Caco-2 (cell line): ENCODE data around the gene ANO6. TPM values are rescaled to one million over a fixed set of nuclear protein-coding genes. Genes with fewer than 3 reads are reported as not detected.
A peak's percentile ranks its signal among the peaks of the same experiment; 100 is the strongest.

Experiments
- BruUV-seq: library from RNA; stranded (reverse); fragments of 400-500 nt; replicated peaks from 2 replicates; lab custom pipeline; 2021; lab: Mats Ljungman, UMichigan
- CTCF ChIA-PET: fragments of 300-600 bp; sonication (Branson Sonifier 250); formaldehyde crosslinking; loops from one replicate; lab custom pipeline; 2022; ENCODE audit warnings: antibody characterized with exemption; lab: Charles Lee
- POLR2A ChIA-PET: fragments of 300-600 bp; sonication (Branson Sonifier 250); formaldehyde crosslinking; loops from one replicate; lab custom pipeline; 2022; ENCODE audit warnings: antibody characterized with exemption; lab: Charles Lee
- DNase-seq, 2 experiments: peaks; one replicate each; pipeline versions ENCODE4 v3.0.0 to v3.0.0-alpha.2; 2020 to 2022
- H3K27me3 ChIP-seq: replicated peaks from 2 replicates; pipeline ENCODE4 v1.6.0; 2011; ENCODE audit warnings: low read length; ENCODE audit not compliant: control insufficient read depth, insufficient read depth
- H3K36me3 ChIP-seq: 2 replicates; pipeline ENCODE4 v1.5.1; 2011; ENCODE audit warnings: low read length; ENCODE audit not compliant: control insufficient read depth, insufficient read depth
- H3K4me1 ChIP-seq: fragments of 250-450 bp; sonication (Bioruptor Pico); 2 replicates; pipeline ENCODE4 v1.5.1; 2020; ENCODE audit warnings: mild to moderate bottlenecking
- H3K4me3 ChIP-seq: 2 replicates; pipeline ENCODE4 v1.5.1; 2011; ENCODE audit warnings: low read depth, mild to moderate bottlenecking, control low read depth, low read length
- H3K9me3 ChIP-seq: fragments of 250-450 bp; sonication (Bioruptor Pico); 2 replicates; pipeline ENCODE4 v1.5.1; 2020; ENCODE audit warnings: mild to moderate bottlenecking, moderate library complexity
- H3K27ac Mint-ChIP-seq: one replicate; pipeline ENCODE4 v1.8.0; 2022; ENCODE audit warnings: mixed read lengths; ENCODE audit not compliant: unreplicated experiment
- H3K27me3 Mint-ChIP-seq: one replicate; pipeline ENCODE4 v1.8.0; 2022; ENCODE audit warnings: mixed read lengths; ENCODE audit not compliant: insufficient read depth, unreplicated experiment
- H3K36me3 Mint-ChIP-seq: one replicate; pipeline ENCODE4 v1.8.0; 2022; ENCODE audit warnings: mild to moderate bottlenecking, mixed read lengths; ENCODE audit not compliant: insufficient read depth, unreplicated experiment
- H3K4me1 Mint-ChIP-seq: one replicate; pipeline ENCODE4 v1.8.0; 2022; ENCODE audit warnings: low read depth, mixed read lengths; ENCODE audit not compliant: unreplicated experiment
- H3K4me3 Mint-ChIP-seq: one replicate; pipeline ENCODE4 v1.8.0; 2022; ENCODE audit warnings: mild to moderate bottlenecking, moderate library complexity, mixed read lengths; ENCODE audit not compliant: unreplicated experiment
- H3K9me3 Mint-ChIP-seq: one replicate; pipeline ENCODE4 v1.8.0; 2022; ENCODE audit warnings: mixed read lengths; ENCODE audit not compliant: unreplicated experiment
- intact Hi-C: fragments of 100-400 bp; cut with micrococcal nuclease; formaldehyde crosslinking; loops from one replicate; pipeline ENCODE4 v1.10.0; 2022; ENCODE audit not compliant: unreplicated experiment
- total RNA-seq: library from RNA; stranded (reverse); gene quantifications from 2 replicates; pipeline ENCODE4 v1.2.3, GENCODE V29; 2022
- TF ChIP-seq, protein P1 (sequence below), 2 experiments: fragments of 200-600 bp in 1 of 2; IDR thresholded peaks; 1 replicate in 1 of 2; 2 replicates in 1 of 2; pipeline versions ENCODE4 v1.5.1 to v1.8.0; 2011 to 2022; ENCODE audit warnings: antibody characterized with exemption in 1 of 2, control low read depth in 1 of 2, inconsistent platforms in 1 of 2, low read depth in 1 of 2, low read length in 1 of 2, mild to moderate bottlenecking in 1 of 2, moderate library complexity in 1 of 2; ENCODE audit not compliant: insufficient read depth in 1 of 2, severe bottlenecking in 1 of 2, unreplicated experiment in 1 of 2

Gene ANO6
- total RNA-seq, 1 experiment from 2014 or later, result 126 TPM

GRCh38 chr12:45435945-45436710 is 220.2 kb downstream of the ANO6 start:
- no TSS peak for BruUV-seq
- peak overlapping the region; percentile 97 for H3K27ac Mint-ChIP-seq
- Histone ChIP-seq H3K4me3 (no peak overlapping the region), H3K4me1 (peaks cover 47% of the 10 kb centered on the region), H3K9me3 (no peaks in the 10 kb centered on the region), H3K36me3 (no peaks in the 10 kb centered on the region), H3K27me3 (no peaks in the 10 kb centered on the region)
- intact Hi-C loops, result no loop called here
- no peak overlapping the region for H3K4me3 Mint-ChIP-seq
- peaks cover 41% of the 10 kb centered on the region for H3K4me1 Mint-ChIP-seq
- ChIA-PET CTCF (no interaction called here), POLR2A (no interaction called here)
- H3K27me3 Mint-ChIP-seq, result no peaks in the 10 kb centered on the region
- DNase-seq, result no peak
- peaks cover 36% of the 10 kb centered on the region for H3K36me3 Mint-ChIP-seq
- no peaks in the 10 kb centered on the region for H3K9me3 Mint-ChIP-seq
- TF ChIP-seq, protein P1, sequence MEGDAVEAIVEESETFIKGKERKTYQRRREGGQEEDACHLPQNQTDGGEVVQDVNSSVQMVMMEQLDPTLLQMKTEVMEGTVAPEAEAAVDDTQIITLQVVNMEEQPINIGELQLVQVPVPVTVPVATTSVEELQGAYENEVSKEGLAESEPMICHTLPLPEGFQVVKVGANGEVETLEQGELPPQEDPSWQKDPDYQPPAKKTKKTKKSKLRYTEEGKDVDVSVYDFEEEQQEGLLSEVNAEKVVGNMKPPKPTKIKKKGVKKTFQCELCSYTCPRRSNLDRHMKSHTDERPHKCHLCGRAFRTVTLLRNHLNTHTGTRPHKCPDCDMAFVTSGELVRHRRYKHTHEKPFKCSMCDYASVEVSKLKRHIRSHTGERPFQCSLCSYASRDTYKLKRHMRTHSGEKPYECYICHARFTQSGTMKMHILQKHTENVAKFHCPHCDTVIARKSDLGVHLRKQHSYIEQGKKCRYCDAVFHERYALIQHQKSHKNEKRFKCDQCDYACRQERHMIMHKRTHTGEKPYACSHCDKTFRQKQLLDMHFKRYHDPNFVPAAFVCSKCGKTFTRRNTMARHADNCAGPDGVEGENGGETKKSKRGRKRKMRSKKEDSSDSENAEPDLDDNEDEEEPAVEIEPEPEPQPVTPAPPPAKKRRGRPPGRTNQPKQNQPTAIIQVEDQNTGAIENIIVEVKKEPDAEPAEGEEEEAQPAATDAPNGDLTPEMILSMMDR (IDR thresholded peaks at IDR 0.05; ENCODE audit: insufficient read depth in 1 of 2, low read depth in 1 of 2, low read length in 1 of 2, severe bottlenecking in 1 of 2, unreplicated experiment in 1 of 2), result no peak

GRCh38 chr12:45439039-45439438 is 223.1 kb downstream of the ANO6 start:
- H3K36me3 Mint-ChIP-seq, result peaks cover 14% of the 10 kb centered on the region
- H3K36me3 ChIP-seq, result no peaks in the 10 kb centered on the region
- TF ChIP-seq, protein P1 (IDR thresholded peaks at IDR 0.05; ENCODE audit: insufficient read depth in 1 of 2, low read depth in 1 of 2, low read length in 1 of 2, severe bottlenecking in 1 of 2, unreplicated experiment in 1 of 2), result no peak
- H3K9me3 Mint-ChIP-seq, result peaks cover 11% of the 10 kb centered on the region
- peaks cover 18% of the 10 kb centered on the region for H3K4me1 Mint-ChIP-seq
- DNase-seq, result no peak
- CTCF ChIA-PET, result no interaction called here
- peaks cover 9% of the 10 kb centered on the region; the same call in 1 of the 2 replicates for H3K9me3 ChIP-seq
- no peak overlapping the region for H3K4me3 Mint-ChIP-seq
- intact Hi-C loops, result no loop called here
- no peak overlapping the region for H3K4me3 ChIP-seq
- no peaks in the 10 kb centered on the region for H3K27me3 Mint-ChIP-seq
- peaks cover 21% of the 10 kb centered on the region for H3K4me1 ChIP-seq
- H3K27ac Mint-ChIP-seq, result no peak overlapping the region
- no TSS peak for BruUV-seq
- POLR2A ChIA-PET, result no interaction called here
- H3K27me3 ChIP-seq, result no peaks in the 10 kb centered on the region

DNA sequence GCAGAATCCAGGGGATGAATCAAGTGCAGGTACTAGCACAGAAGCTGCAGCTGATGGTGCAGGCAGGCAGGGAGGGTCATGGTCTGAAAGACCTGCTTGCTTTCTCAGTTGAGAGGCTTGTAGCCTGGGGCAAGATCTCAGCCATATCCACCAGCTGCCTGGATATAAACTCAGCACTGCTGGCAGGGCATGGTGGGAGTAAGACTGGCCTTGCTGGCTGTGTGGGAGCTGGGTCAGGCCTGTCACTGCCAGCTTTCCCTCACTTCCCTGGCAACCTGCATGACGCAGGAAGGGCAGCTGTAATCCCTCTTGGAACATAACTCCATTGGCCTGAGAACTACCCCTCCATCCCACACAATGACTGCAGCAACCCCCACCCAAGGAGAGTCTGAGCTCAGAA is 230.1 kb downstream of the ANO6 start:
- no peaks in the 10 kb centered on the region; the same call in 1 of the 2 replicates for H3K36me3 ChIP-seq
- DNase-seq, result no peak
- CTCF ChIA-PET, result no interaction called here
- Mint-ChIP-seq H3K36me3 (no peaks in the 10 kb centered on the region), H3K27ac (no peak overlapping the region), H3K27me3 (no peaks in the 10 kb centered on the region), H3K4me3 (no peak overlapping the region), H3K4me1 (no peaks in the 10 kb centered on the region), H3K9me3 (peaks cover 43% of the 10 kb centered on the region)
- BruUV-seq, result no TSS peak
- no peaks in the 10 kb centered on the region for H3K27me3 ChIP-seq
- H3K9me3 ChIP-seq, result peaks cover 9% of the 10 kb centered on the region; the same call in 1 of the 2 replicates
- H3K4me3 ChIP-seq, result no peak overlapping the region
- POLR2A ChIA-PET, result no interaction called here
- no peaks in the 10 kb centered on the region for H3K4me1 ChIP-seq
- intact Hi-C loops, result no loop called here
- TF ChIP-seq, protein P1 (IDR thresholded peaks at IDR 0.05; ENCODE audit: insufficient read depth in 1 of 2, low read depth in 1 of 2, low read length in 1 of 2, severe bottlenecking in 1 of 2, unreplicated experiment in 1 of 2), result no peak
